HG03469 (cell line): ENCODE results near the gene SMOC2.

Source experiments
- ATAC-seq: cut with Tn5 transposase; IDR thresholded peaks from one replicate; pipeline ENCODE4 v1.9.1; 2021; ENCODE audit warnings: mild to moderate bottlenecking, moderate library complexity, moderate number of reproducible peaks; ENCODE audit not compliant: unreplicated experiment

The SMOC2 gene

GRCh38 chr6:168415098-168415992 lies 25.6 kb upstream of the SMOC2 start:
- no peak for ATAC-seq

GRCh38 chr6:168415993-168416530 lies 24.9 kb upstream of the SMOC2 start:
- no peak for ATAC-seq

- no peak for ATAC-seq
These were observed 24.5 kb upstream of the SMOC2 start for GRCh38 chr6:168416531-168416930.

GRCh38 chr6:168417191-168417590 lies 23.8 kb upstream of the SMOC2 start:
- no peak for ATAC-seq

GRCh38 chr6:168417679-168418557 lies 23.1 kb upstream of the SMOC2 start:
- ATAC-seq = no peak

GRCh38 chr6:168418711-168419121 lies 22.3 kb upstream of the SMOC2 start:
- no peak for ATAC-seq

- ATAC-seq = no peak
These were observed 21.4 kb upstream of the SMOC2 start for GRCh38 chr6:168419569-168419968.

GRCh38 chr6:168420084-168420483 lies 20.9 kb upstream of the SMOC2 start:
- ATAC-seq = no peak

GRCh38 chr6:168420706-168421105 lies 20.3 kb upstream of the SMOC2 start:
- ATAC-seq = no peak

GRCh38 chr6:168427184-168427583 lies 13.8 kb upstream of the SMOC2 start:
- ATAC-seq = no peak

- ATAC-seq = no peak
These were observed 12.7 kb upstream of the SMOC2 start for GRCh38 chr6:168428052-168428826.

GRCh38 chr6:168428863-168429262 lies 12.1 kb upstream of the SMOC2 start:
- no peak for ATAC-seq

GRCh38 chr6:168432196-168432595 lies 8.8 kb upstream of the SMOC2 start:
- ATAC-seq = no peak

- no peak for ATAC-seq
These were observed 7.1 kb upstream of the SMOC2 start for GRCh38 chr6:168433898-168434297.

- ATAC-seq = no peak
These were observed 6.5 kb upstream of the SMOC2 start for GRCh38 chr6:168434505-168434904.

- ATAC-seq = no peak
These were observed 3.2 kb upstream of the SMOC2 start for GRCh38 chr6:168437751-168438150.

- ATAC-seq = no peak
These were observed 2.0 kb upstream of the SMOC2 start for GRCh38 chr6:168438783-168439520.

GRCh38 chr6:168439794-168440450 lies 1.1 kb upstream of the SMOC2 start:
- no peak for ATAC-seq
